GM19193 (cell line): Measurements from ENCODE around the gene PSMD10.

Experiments
- POLR2A ChIP-seq: IDR thresholded peaks from 4 replicates; pipeline ENCODE4 v1.6.1; 2011; ENCODE audit not compliant: insufficient read depth, insufficient read length; ENCODE audit errors: extremely low read depth

The PSMD10 gene

DNA sequence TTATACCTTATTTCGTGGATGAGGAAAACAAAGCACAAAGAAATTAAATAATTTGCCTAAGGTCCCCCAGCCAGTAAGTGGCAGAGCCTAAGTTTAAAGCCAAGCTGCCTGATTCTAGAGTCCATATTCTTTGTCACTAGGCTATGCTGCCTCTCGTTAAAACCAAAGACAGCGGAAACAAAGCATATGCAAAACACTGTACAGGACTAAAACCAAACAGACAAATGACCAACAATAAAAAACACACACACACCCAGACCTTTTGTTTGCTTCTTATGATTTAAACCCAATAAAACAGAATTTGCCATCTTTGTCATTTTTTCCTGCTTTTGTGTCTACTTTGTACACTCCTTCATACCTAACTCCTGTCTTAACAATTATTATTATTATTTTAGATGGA, 56.6 kb downstream of the PSMD10 start:
- TF ChIP-seq POLR2A, result no peak
